Pons (tissue), 1 donor: ENCODE measurements around the gene KANSL1L.
A peak's percentile ranks its signal among the peaks of the same experiment; 100 is the strongest.

Experiments used
- DNase-seq: peaks from one replicate; pipeline ENCODE4 v3.0.0-alpha.2; 2016; ENCODE audit warnings: low spot score

The KANSL1L gene

GRCh38 chr2:210086292-210086691 lies 84.9 kb downstream of the KANSL1L start:
- no peak for DNase-seq

- DNase-seq, result peak; percentile 39
Observed at GRCh38 chr2:210072922-210073509, 98.2 kb downstream of the KANSL1L start.

- DNase-seq, result no peak
Observed at GRCh38 chr2:210072493-210072892, 98.7 kb downstream of the KANSL1L start.

GRCh38 chr2:210063306-210063705 lies 107.9 kb downstream of the KANSL1L start:
- DNase-seq, result no peak

GRCh38 chr2:210055825-210056224 lies 115.4 kb downstream of the KANSL1L start:
- no peak for DNase-seq

- no peak for DNase-seq
Observed at GRCh38 chr2:210054696-210055095, 116.5 kb downstream of the KANSL1L start.

GRCh38 chr2:210050885-210051284 lies 120.3 kb downstream of the KANSL1L start:
- DNase-seq, result no peak

- no peak for DNase-seq
Observed at GRCh38 chr2:210049831-210050230, 121.4 kb downstream of the KANSL1L start.

- peak; percentile 23 for DNase-seq
Observed at GRCh38 chr2:210046851-210047500, 124.2 kb downstream of the KANSL1L start.

GRCh38 chr2:210038078-210038477 lies 133.1 kb downstream of the KANSL1L start:
- DNase-seq, result no peak

GRCh38 chr2:210035679-210036078 lies 135.5 kb downstream of the KANSL1L start:
- no peak for DNase-seq

- no peak for DNase-seq
Observed at GRCh38 chr2:210034087-210034683, 137.0 kb downstream of the KANSL1L start.

GRCh38 chr2:210028178-210028577 lies 143.0 kb downstream of the KANSL1L start:
- DNase-seq, result no peak

GRCh38 chr2:210027608-210028007 lies 143.6 kb downstream of the KANSL1L start:
- DNase-seq, result no peak

GRCh38 chr2:210022824-210023223 lies 148.4 kb downstream of the KANSL1L start:
- no peak for DNase-seq

- DNase-seq, result no peak
Observed at GRCh38 chr2:210020138-210020537, 151.1 kb downstream of the KANSL1L start.

GRCh38 chr2:210009896-210010295 lies 161.3 kb downstream of the KANSL1L start:
- DNase-seq, result no peak

GRCh38 chr2:210009126-210009525 lies 162.1 kb downstream of the KANSL1L start:
- DNase-seq, result no peak

GRCh38 chr2:210007895-210008294 lies 163.3 kb downstream of the KANSL1L start:
- peak; percentile 63 for DNase-seq

GRCh38 chr2:210004881-210005280 lies 166.3 kb downstream of the KANSL1L start:
- peak; percentile 26 for DNase-seq

GRCh38 chr2:210003359-210003758 lies 167.8 kb downstream of the KANSL1L start:
- no peak for DNase-seq

- DNase-seq, result peak; percentile 93
Observed at GRCh38 chr2:210002158-210003157, 168.8 kb downstream of the KANSL1L start, which contains the start of gene RPE. TSS of gene RPE (plus strand) at chr2:210002638. CDS start at chr2:210002662, 24 bp downstream.
